ENCODE data around the gene GABARAPL2.

Gene GABARAPL2

DNA sequence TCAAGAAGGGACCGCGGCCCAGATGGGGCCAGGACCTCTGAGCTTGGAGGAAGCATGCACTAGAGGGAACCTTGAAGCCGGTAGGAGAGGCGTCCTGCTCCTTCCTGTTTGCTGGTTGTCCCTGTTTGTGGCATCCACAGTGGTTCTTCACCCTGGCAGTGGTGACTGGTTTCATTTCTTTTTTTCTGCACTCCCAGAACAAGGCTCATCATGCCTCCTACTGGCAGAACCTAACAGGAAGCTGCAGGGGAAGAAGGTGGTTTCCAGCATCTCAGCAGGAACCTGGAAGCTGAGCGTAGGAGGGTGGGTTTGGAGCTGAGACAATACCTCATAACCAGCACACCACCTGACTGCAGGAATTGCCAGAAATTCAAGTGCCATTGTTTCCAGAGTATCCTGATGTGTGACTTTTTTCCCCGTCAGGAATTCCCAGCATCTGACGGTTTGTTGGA is 15.9 kb upstream of the GABARAPL2 start:
- H3K27me3 Mint-ChIP-seq (ENCODE audit: low read depth) = no peaks in the 10 kb centered on the region
- H3K27ac Mint-ChIP-seq = no peak overlapping the region
- H3K36me3 Mint-ChIP-seq (ENCODE audit: low read depth) = no peaks in the 10 kb centered on the region
- H3K9me3 Mint-ChIP-seq = no peaks in the 10 kb centered on the region
- H3K4me1 Mint-ChIP-seq = peaks cover 2% of the 10 kb centered on the region
- TF ChIP-seq, protein P1, sequence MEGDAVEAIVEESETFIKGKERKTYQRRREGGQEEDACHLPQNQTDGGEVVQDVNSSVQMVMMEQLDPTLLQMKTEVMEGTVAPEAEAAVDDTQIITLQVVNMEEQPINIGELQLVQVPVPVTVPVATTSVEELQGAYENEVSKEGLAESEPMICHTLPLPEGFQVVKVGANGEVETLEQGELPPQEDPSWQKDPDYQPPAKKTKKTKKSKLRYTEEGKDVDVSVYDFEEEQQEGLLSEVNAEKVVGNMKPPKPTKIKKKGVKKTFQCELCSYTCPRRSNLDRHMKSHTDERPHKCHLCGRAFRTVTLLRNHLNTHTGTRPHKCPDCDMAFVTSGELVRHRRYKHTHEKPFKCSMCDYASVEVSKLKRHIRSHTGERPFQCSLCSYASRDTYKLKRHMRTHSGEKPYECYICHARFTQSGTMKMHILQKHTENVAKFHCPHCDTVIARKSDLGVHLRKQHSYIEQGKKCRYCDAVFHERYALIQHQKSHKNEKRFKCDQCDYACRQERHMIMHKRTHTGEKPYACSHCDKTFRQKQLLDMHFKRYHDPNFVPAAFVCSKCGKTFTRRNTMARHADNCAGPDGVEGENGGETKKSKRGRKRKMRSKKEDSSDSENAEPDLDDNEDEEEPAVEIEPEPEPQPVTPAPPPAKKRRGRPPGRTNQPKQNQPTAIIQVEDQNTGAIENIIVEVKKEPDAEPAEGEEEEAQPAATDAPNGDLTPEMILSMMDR (IDR thresholded peaks at IDR 0.05; ENCODE audit: unreplicated experiment in 3 of 3) = peak in 1 of 3 experiments; percentile 10
- H3K4me3 Mint-ChIP-seq = no peak overlapping the region

DNA sequence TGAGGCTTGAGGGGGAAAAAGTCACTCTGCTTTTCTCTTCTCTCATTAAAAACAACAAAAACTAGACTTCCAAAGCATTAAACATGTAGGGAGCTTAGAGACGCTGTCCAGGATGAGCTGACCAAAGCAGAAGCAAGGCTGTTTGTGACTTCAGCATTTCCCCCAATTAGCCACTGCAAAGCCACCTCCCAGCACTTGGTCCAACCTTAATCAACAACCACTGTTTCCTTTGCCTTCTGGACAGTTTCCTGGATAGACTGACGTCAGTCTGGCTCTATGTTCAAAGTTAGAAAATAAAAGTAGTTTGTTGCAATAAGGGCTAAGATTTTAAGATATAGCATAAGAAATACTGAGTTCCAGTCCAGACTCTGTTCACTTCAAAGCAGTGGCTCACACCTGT is 13.2 kb upstream of the GABARAPL2 start:
- Mint-ChIP-seq H3K4me1 (peaks cover 13% of the 10 kb centered on the region), H3K9me3 (no peaks in the 10 kb centered on the region), H3K36me3 (ENCODE audit: low read depth) (no peaks in the 10 kb centered on the region), H3K27me3 (ENCODE audit: low read depth) (no peaks in the 10 kb centered on the region), H3K4me3 (peak overlapping the region in 2 of 3 experiments; percentile 3 to 19), H3K27ac (no peak overlapping the region)
- TF ChIP-seq, protein P1 (IDR thresholded peaks at IDR 0.05; ENCODE audit: unreplicated experiment in 3 of 3) = no peak

DNA sequence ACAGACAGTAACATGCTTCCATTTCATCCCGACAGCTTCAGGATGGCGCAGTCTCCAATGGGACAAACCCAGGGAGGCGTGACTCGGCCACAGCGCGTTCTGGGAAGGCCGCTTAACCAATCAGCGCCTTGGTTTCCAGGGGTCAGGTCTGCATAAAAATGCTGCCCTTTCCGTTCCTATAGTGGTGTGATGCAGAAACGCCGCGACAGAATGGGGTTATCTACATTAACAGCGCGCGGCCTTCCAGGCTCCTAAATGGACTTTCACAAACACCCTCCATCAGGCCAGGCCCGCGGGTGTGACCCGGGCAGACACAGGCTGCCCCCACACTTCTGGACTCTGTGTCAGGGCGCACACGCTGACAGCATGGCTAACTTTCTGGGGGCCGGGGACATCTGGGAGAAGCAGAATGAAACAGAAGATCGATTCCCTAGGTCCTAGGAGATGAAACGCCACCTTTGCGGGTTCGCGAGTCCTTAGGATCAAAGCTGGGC is 10.9 kb upstream of the GABARAPL2 start:
- no peaks in the 10 kb centered on the region for H3K27me3 Mint-ChIP-seq (ENCODE audit: low read depth)
- peaks cover 22% of the 10 kb centered on the region for H3K4me1 Mint-ChIP-seq
- H3K27ac Mint-ChIP-seq = peak overlapping the region; percentile 81 to 98 (median 88)
- H3K9me3 Mint-ChIP-seq = no peaks in the 10 kb centered on the region
- no peaks in the 10 kb centered on the region for H3K36me3 Mint-ChIP-seq (ENCODE audit: low read depth)
- TF ChIP-seq, protein P1 (IDR thresholded peaks at IDR 0.05; ENCODE audit: unreplicated experiment in 3 of 3) = no peak
- H3K4me3 Mint-ChIP-seq = peak overlapping the region; percentile 98 to 99 (median 98)

DNA sequence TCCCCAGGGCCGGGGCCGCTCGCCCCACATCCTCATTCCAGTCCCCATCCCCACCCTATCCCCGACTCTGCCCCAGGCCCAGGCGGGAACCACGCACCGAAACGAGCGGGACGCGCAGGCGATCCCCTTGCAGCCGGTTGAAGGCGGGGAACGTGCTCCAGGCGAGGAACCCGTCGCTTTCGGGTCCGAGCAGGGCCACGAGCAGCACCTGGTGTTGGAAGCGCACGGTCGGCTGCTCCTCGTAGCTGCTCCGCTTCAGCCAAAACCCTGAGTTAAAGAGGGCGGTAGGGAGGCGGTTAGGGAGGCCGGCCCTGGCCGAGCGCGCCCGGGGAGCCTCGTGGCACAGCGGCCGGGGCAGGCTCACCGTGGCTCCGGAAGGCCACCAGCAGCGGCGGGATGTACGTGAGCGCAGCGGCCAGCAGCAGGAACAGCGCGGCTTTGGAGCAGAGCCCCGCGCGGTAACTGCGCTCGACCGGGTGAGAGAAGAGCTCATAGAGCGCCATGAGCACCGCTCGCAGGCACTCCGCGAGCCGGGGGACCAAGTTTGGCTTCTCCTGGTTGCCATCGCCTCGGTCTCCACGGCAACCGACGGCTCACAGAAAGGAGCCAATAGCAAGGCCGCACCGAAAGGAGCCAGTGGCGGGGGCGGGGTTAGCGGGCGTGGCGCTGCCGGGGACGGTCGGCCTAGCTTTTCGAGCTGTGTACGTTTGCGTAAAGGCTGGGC is 10.3 kb upstream of the GABARAPL2 start, which contains the start of gene TMEM231:
Gene TMEM231 (minus strand): TSS at position 546 of the 724 bp plus-strand sequence. CDS start 43 bp downstream, at position 503.
- Mint-ChIP-seq H3K4me1 (peaks cover 22% of the 10 kb centered on the region), H3K4me3 (peak within 1 kb of the TSS; percentile 98 to 99 (median 98)), H3K36me3 (ENCODE audit: low read depth) (no peaks in the 10 kb centered on the region), H3K27me3 (ENCODE audit: low read depth) (no peaks in the 10 kb centered on the region), H3K9me3 (no peaks in the 10 kb centered on the region), H3K27ac (peak within 1 kb of the TSS; percentile 83 to 98 (median 88))
- TF ChIP-seq, protein P1 (IDR thresholded peaks at IDR 0.05; ENCODE audit: unreplicated experiment in 3 of 3) = no peak

DNA sequence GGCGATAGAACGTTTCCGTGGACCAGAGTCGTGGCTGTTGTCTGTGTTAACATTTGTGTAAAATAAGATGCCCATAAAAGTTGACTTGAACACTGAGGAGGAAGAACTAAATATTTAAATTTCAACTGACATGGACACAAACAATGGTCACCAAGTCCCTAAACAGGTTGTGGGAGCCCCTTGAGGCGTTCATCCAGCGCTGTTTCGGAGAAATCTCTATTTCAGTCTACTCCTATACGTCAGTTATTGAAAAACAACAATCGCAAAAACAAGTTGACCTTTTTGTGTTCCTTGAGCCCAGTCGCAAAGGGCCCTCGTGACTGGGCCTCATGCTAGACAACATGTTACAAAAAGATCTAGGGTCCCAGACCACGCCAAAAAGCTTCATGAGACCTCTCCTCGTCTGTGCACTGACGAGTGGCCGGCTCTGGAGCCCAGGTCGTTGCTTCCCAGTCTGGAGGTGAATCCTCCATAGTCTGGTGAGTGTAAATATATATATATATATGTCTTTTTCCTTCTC is 9.7 kb upstream of the GABARAPL2 start:
- peak overlapping the region; percentile 98 to 99 (median 98) for H3K4me3 Mint-ChIP-seq
- TF ChIP-seq, protein P1 (IDR thresholded peaks at IDR 0.05; ENCODE audit: unreplicated experiment in 3 of 3) = no peak
- H3K27me3 Mint-ChIP-seq (ENCODE audit: low read depth) = no peaks in the 10 kb centered on the region
- H3K36me3 Mint-ChIP-seq (ENCODE audit: low read depth) = no peaks in the 10 kb centered on the region
- peaks cover 22% of the 10 kb centered on the region for H3K4me1 Mint-ChIP-seq
- H3K27ac Mint-ChIP-seq = peak overlapping the region; percentile 83 to 93 (median 88)
- no peaks in the 10 kb centered on the region for H3K9me3 Mint-ChIP-seq

Data from nephron (organoid).